Large intestine (tissue), 3 donors: Measurements from ENCODE around the gene RNLS. TPM values are rescaled to one million over a fixed set of nuclear protein-coding genes. Genes with fewer than 3 reads are reported as not detected.
"Not testable (repeated sequence)": the region's sequence is repeated elsewhere in the genome, so short reads cannot be mapped to it uniquely, and the experiment has no call there.

Experiments used
- DNase-seq, 2 donors: peaks; one replicate each; pipeline versions ENCODE4 v3.0.0 to v3.0.0-alpha.2; 2013
- H3K27ac ChIP-seq: one replicate; pipeline ENCODE4 v1.5.1; 2013; ENCODE audit warnings: low read length
- H3K27me3 ChIP-seq: 2 replicates; pipeline ENCODE4 v1.6.1; 2013; ENCODE audit warnings: low read length; ENCODE audit not compliant: control insufficient read depth, insufficient read depth
- H3K36me3 ChIP-seq: 2 replicates; pipeline ENCODE4 v1.6.1; 2013; ENCODE audit warnings: low read length; ENCODE audit not compliant: control insufficient read depth, insufficient read depth
- H3K4me1 ChIP-seq: one replicate; pipeline ENCODE4 v1.6.1; 2013; ENCODE audit warnings: low read length; ENCODE audit not compliant: control insufficient read depth, insufficient read depth
- H3K4me3 ChIP-seq: one replicate; pipeline ENCODE4 v1.5.1; 2013; ENCODE audit warnings: low read length
- H3K9me3 ChIP-seq: one replicate; pipeline ENCODE4 v1.6.1; 2013; ENCODE audit warnings: mild to moderate bottlenecking, low read depth, low read length, moderate library complexity; ENCODE audit not compliant: control insufficient read depth
- WGBS: methylation state at CpG from one replicate; pipeline ENCODE4 v1.1.5; 2013; ENCODE audit warnings: low lambda C conversion rate; ENCODE audit not compliant: insufficient coverage; 5-methylcytosine and 5-hydroxymethylcytosine counted together
- polyA plus RNA-seq: library from polyadenylated mRNA; unstranded; fragments of 120-200 nt; gene quantifications from one replicate; pipeline ENCODE4 v1.2.1, GENCODE V29; 2013

RNLS gene
- polyA plus RNA-seq, 1 donor, result 19.5 TPM

DNA sequence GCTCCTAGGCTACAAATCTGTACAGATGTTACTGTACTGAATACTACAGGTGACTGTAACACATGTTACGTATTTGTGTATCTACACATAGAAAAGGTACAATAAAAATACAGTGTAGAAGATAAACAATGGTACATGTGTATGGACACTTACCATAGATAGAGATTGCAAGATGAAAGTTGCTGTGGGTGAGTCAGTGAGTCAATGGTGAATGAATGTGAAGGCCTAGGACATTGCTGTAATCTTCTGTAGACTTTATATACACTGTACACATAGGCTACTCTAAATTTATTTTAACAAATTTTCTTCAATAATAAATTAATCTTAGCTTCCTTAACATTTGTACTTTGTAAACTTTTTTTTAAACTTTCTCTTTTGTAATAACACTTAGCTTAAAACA lies 205.6 kb downstream of the RNLS start:
- H3K27me3 ChIP-seq, result no peaks in the 10 kb centered on the region

DNA sequence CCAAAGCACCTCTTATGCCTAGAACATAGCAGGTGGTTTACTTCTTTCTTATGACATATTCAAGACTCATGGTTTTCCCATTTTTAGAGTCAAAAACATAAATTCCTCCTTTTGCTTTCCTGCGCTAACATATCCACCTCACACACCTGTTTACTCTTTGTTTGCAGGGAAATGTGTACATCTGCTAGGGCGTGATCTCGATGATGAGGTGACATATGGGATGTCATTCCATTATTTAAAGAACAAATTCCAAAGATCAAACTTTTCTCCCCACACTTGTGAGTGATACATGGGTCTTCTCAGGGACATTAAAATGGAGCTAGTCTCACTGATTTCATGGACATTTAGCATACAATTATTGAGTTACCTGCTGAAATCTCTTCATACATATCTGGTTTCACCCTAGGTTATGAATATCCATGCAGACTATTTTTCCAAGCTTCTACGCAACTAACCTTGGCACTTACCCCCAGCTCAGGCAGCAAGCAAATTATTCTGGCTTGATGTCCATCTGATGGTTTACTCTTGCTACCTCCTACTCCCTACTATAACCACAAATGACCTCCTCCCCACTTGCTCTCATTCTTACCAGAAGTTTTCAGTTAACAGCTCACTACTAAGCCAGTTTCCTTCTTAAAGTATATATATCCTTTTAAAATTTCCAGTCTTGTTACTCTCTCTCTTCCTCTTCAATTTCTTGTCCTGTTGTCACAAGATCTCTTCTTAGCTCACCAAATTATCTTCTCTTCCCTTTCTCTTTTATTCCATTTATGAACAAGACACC lies 208.5 kb downstream of the RNLS start:
- no peak overlapping the region for H3K27ac ChIP-seq
- WGBS, result 67% methylated on average over 1 of the region's 4 CpGs
- no peaks in the 10 kb centered on the region for H3K27me3 ChIP-seq
- H3K9me3 ChIP-seq, result no peaks in the 10 kb centered on the region
- peaks cover 12% of the 10 kb centered on the region for H3K4me1 ChIP-seq
- DNase-seq, result no peak
- H3K36me3 ChIP-seq, result no peaks in the 10 kb centered on the region
- no peak overlapping the region for H3K4me3 ChIP-seq

More for the DNA sequence above, 205.6 kb downstream of the RNLS start:
- no peak overlapping the region for H3K27ac ChIP-seq
- H3K4me3 ChIP-seq, result no peak overlapping the region
- H3K9me3 ChIP-seq, result no peaks in the 10 kb centered on the region
- H3K36me3 ChIP-seq, result no peaks in the 10 kb centered on the region
- WGBS, result 80% methylated on average over 1 of the region's 1 CpG
- DNase-seq, result no peak
- peaks cover 11% of the 10 kb centered on the region for H3K4me1 ChIP-seq

DNA sequence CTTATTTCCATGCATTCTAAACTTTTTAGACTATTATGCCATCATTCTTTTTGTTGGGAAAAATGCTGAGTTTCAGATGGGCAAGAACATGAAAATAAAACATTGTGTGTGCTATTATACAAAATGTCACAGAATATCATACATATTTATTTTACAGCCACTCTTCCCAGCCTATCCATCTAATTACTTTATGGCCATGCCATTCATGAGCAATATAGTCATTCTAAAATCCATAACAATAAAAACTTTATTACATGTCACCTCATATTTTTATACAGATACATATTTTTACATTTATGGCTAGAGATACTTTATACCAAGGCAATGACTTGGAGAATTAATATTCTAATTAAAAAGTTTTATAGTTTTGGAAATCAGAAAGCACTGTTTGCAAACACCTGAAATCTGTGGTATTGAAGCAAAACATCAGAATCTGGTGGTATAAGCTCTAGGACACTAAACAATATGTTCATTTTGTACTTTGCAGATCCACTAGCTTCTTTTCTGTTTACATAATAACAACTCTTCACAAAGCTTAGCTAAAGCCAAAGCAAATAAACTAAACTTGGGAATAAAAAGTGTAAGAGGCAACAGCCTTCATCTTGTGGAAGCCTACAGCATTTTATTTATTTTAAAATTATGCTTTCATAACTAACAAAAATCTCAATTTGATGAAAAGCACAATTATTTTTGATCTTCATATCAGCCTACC lies 210.1 kb downstream of the RNLS start:
- no peaks in the 10 kb centered on the region for H3K36me3 ChIP-seq
- peak overlapping the region; percentile 73 for H3K27ac ChIP-seq
- H3K4me3 ChIP-seq, result no peak overlapping the region
- DNase-seq, result peak in 1 of 2 donors; percentile 29
- H3K4me1 ChIP-seq, result peaks cover 12% of the 10 kb centered on the region
- no peaks in the 10 kb centered on the region for H3K27me3 ChIP-seq
- H3K9me3 ChIP-seq, result no peaks in the 10 kb centered on the region

DNA sequence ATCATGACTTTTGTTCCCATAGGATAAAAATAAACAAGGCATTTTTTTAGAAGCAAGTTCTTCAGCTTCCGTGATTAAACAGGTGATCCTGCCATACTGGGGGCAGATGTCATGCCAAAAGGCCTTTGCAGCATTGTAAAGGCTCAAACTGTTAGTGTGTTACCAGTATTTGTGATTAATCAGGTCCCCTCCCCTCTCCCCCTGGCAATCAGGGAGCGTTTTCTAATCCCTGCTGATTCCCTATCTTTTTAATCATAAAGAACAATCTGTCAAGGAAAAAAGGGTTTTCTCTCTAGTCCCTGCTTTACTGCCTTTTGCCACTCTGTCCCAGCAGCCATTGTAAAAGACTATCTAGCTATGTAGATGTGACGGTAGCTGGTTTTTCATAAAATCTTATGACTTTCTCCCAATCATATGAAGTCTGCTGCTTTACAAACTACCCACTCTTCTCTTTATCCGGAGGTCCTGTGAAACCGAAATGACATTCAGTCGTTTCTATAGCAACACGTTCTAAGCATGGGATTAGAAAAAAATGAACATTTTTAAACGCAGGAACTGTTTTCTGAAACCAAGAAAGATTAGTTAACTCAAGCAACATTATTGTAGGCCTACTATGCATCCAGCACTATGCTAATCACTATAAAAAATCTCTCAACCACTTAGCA lies 210.9 kb downstream of the RNLS start:
- H3K27me3 ChIP-seq, result no peaks in the 10 kb centered on the region
- peak overlapping the region; percentile 73 for H3K27ac ChIP-seq
- WGBS, result no CpG with 5 or more reads among the region's 8 CpGs

DNA sequence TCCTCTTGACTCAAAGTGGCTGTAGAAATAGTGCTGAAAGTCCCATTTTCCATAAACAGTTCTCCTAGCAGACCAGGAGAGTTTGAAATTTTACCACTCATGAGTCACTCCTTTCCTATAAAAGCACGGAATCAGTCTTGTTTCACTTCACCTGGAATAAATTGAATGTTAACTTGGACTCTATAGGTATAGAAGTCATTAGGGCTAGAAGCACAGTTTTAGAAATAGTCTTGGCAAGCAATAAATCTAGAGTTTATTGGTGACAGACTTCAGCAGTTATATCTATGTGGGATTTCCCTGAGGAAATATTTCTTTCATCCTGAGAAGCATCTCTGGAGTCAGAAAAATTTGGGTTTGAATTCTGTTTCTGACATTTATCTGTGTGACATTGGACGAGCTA lies 212.4 kb downstream of the RNLS start:
- Histone ChIP-seq H3K27me3 (no peaks in the 10 kb centered on the region), H3K4me1 (peaks cover 12% of the 10 kb centered on the region), H3K36me3 (no peaks in the 10 kb centered on the region), H3K4me3 (no peak overlapping the region), H3K27ac (no peak overlapping the region), H3K9me3 (no peaks in the 10 kb centered on the region)
- WGBS, result 100% methylated on average over 1 of the region's 2 CpGs
- no peak for DNase-seq

More for the DNA sequence above, 210.9 kb downstream of the RNLS start:
- Histone ChIP-seq H3K4me3 (no peak overlapping the region), H3K4me1 (peaks cover 12% of the 10 kb centered on the region), H3K36me3 (no peaks in the 10 kb centered on the region), H3K9me3 (no peaks in the 10 kb centered on the region)
- peak in 1 of 2 donors; percentile 31 for DNase-seq

DNA sequence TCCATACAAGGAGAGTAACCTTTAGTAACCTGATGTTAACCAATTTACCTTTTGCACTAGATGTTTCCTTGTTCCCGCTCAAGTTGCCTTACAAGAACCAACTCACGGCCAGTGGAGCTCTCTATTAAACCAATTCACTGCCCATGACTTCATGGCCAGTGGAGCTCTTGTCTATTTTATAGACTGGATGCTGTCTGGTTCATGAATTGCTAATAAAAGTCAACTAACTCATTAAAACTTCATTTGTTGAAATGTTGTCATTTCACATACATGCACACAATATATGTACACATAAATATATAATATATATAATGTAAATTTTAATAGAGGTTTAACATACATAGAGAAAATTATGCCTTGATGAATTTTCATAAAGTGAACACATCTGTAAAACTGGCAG lies 216.3 kb downstream of the RNLS start:
- no peak overlapping the region for H3K4me3 ChIP-seq
- H3K36me3 ChIP-seq, result no peaks in the 10 kb centered on the region
- DNase-seq, result no peak
- H3K9me3 ChIP-seq, result no peaks in the 10 kb centered on the region
- no peak overlapping the region for H3K27ac ChIP-seq
- no peaks in the 10 kb centered on the region for H3K27me3 ChIP-seq
- H3K4me1 ChIP-seq, result no peaks in the 10 kb centered on the region
- WGBS, result 80% methylated on average over 1 of the region's 2 CpGs

DNA sequence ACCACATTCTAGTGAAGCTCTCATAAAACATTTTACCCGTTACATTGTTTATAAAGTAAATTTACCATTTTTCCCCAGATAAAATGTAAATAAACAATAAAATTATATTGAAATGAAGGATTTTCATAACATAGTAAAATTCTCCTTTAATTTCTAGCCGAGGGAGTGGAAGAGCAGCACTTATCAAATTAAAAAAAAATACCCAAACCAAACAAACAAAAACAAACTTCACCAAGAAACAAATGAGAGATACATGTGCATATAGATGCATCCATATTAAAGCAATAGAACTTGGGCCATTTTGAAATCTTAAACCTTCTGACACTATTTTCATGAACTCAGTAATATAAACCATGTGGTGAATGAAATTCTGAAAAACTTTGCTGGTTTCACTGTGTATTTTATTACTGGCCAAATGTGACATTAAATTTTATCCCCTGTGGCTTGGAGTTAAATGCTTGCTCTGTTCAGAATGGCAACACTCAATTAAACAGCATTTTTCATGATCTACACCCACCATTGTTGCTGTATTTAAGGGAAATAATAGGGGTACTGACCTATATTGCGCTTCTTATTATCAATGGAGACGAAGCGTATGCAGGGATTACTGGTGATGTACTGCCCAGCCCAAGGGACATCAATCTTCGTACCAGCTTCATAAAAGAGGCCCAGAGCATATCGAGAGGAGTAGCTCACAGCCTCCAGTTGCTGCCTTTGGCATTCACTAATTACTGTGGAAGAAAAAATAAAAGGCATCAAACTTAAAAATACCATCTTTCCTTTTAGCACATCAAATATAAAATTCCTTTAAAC lies 220.9 kb downstream of the RNLS start:
- Histone ChIP-seq H3K27me3 (no peaks in the 10 kb centered on the region), H3K4me3 (no peak overlapping the region), H3K27ac (no peak overlapping the region), H3K4me1 (no peaks in the 10 kb centered on the region), H3K36me3 (no peaks in the 10 kb centered on the region), H3K9me3 (no peaks in the 10 kb centered on the region)
- no peak for DNase-seq
- 90% methylated on average over 2 of the region's 7 CpGs for WGBS

DNA sequence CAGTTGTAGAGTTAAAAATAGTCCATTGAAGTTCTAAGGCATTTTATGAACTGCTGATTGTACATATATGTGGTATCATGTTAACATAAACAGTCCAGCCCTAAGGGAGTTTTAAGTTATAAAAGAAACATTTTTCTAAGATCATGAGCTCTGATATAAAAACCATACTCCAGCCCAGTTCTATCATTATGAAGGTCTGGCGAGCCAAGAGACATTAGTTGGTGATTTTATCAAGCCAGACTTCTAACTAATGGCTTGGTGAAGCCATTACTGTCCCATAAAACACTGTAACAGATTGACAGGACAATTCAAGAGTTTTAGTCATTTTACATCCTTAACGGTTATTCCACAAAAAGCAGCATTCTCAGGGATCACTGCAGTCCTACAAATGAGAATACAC lies 221.6 kb downstream of the RNLS start:
- DNase-seq, result no peak
- no peaks in the 10 kb centered on the region for H3K9me3 ChIP-seq
- no peak overlapping the region for H3K4me3 ChIP-seq
- no peaks in the 10 kb centered on the region for H3K27me3 ChIP-seq
- no peak overlapping the region for H3K27ac ChIP-seq
- WGBS, result no CpG with 5 or more reads among the region's 2 CpGs
- no peaks in the 10 kb centered on the region for H3K4me1 ChIP-seq
- H3K36me3 ChIP-seq, result no peaks in the 10 kb centered on the region

DNA sequence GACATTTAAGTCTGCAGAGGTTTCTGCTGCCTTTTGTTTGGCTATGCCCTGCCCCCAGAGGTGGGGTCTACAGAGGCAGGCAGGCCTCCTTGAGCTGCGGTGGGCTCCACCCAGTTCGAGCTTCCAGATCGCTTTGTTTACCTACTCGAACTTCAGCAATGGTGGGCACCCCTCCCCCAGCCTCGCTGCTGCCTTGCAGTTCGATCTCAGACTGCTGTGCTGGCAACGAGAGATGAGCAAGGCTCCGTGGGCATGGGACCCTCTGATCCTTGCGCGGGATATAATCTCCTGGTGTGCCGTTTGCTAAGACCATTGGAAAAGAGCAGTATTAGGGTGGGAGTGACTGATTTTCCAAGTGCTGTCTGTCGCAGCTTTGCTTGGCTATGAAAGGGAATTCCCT lies 227.4 kb downstream of the RNLS start:
- not testable (repeated sequence) for H3K27me3 ChIP-seq, H3K4me1 ChIP-seq, DNase-seq, H3K36me3 ChIP-seq, H3K4me3 ChIP-seq, H3K27ac ChIP-seq, H3K9me3 ChIP-seq
- WGBS, result no CpG with 5 or more reads among the region's 12 CpGs
